H9 (cell line): ENCODE data around the gene KIF16B. TPM values are rescaled to one million over a fixed set of nuclear protein-coding genes. Genes with fewer than 3 reads are reported as not detected.

ENCODE experiments used
- DNase-seq: peaks from one replicate; pipeline ENCODE4 v3.0.0-alpha.2; 2017
- H2AFZ ChIP-seq: one replicate; pipeline ENCODE4 v1.6.1; 2013; ENCODE audit warnings: mild to moderate bottlenecking, low read length, control low read depth, moderate library complexity
- H2AK5ac ChIP-seq: 2 replicates; pipeline ENCODE4 v1.6.1; 2013; ENCODE audit warnings: low read length, control low read depth, mixed read lengths; ENCODE audit not compliant: insufficient read length
- H2BK120ac ChIP-seq: one replicate; pipeline ENCODE4 v1.6.1; 2013; ENCODE audit warnings: low read depth, mild to moderate bottlenecking, low read length, control low read depth, inconsistent platforms; ENCODE audit not compliant: poor library complexity, severe bottlenecking
- H2BK12ac ChIP-seq: 2 replicates; pipeline ENCODE4 v1.6.1; 2013; ENCODE audit warnings: low read length, control low read depth, mixed read lengths, low read depth; ENCODE audit not compliant: insufficient read length
- H2BK15ac ChIP-seq: 2 replicates; pipeline ENCODE4 v1.6.1; 2013; ENCODE audit warnings: low read depth, low read length, control low read depth
- H2BK20ac ChIP-seq: one replicate; pipeline ENCODE4 v1.6.1; 2013; ENCODE audit warnings: low read depth, mild to moderate bottlenecking, low read length, control low read depth, inconsistent platforms; ENCODE audit not compliant: poor library complexity, severe bottlenecking
- H2BK5ac ChIP-seq: 2 replicates; pipeline ENCODE4 v1.6.1; 2013; ENCODE audit warnings: low read length, control low read depth, mixed read lengths; ENCODE audit not compliant: insufficient read length
- H3K14ac ChIP-seq: 2 replicates; pipeline ENCODE4 v1.6.1; 2013; ENCODE audit warnings: low read length, control low read depth; ENCODE audit not compliant: insufficient read depth
- H3K18ac ChIP-seq: 2 replicates; pipeline ENCODE4 v1.6.1; 2013; ENCODE audit warnings: low read depth, mild to moderate bottlenecking, mixed read lengths, low read length, control low read depth; ENCODE audit not compliant: insufficient read length
- H3K23ac ChIP-seq: 2 replicates; pipeline ENCODE4 v1.6.1; 2013; ENCODE audit warnings: low read length, control low read depth, mixed read lengths, low read depth; ENCODE audit not compliant: insufficient read length
- H3K23me2 ChIP-seq: 2 replicates; pipeline ENCODE4 v1.6.1; 2013; ENCODE audit warnings: low read depth, mild to moderate bottlenecking, mixed read lengths, low read length, control low read depth; ENCODE audit not compliant: insufficient read length, poor library complexity, severe bottlenecking
- H3K27ac ChIP-seq: 2 replicates; pipeline ENCODE4 v1.5.1; 2013; ENCODE audit warnings: low read length, control low read depth, mixed read lengths, low read depth; ENCODE audit not compliant: insufficient read length
- H3K27me3 ChIP-seq: 2 replicates; pipeline ENCODE4 v1.6.1; 2013; ENCODE audit warnings: low read length, control low read depth, inconsistent platforms; ENCODE audit not compliant: insufficient read depth
- H3K4ac ChIP-seq: 2 replicates; pipeline ENCODE4 v1.6.1; 2013; ENCODE audit warnings: low read depth, mild to moderate bottlenecking, control low read depth, inconsistent platforms, low read length, moderate library complexity
- H3K4me1 ChIP-seq: 2 replicates; pipeline ENCODE4 v1.6.1; 2013; ENCODE audit warnings: low read length, control low read depth, inconsistent platforms; ENCODE audit not compliant: insufficient read depth
- H3K4me2 ChIP-seq: 2 replicates; pipeline ENCODE4 v1.6.1; 2013; ENCODE audit warnings: low read length, control low read depth, mixed read lengths; ENCODE audit not compliant: insufficient read length, insufficient read depth
- H3K56ac ChIP-seq: 2 replicates; pipeline ENCODE4 v1.6.1; 2013; ENCODE audit warnings: low read depth, mild to moderate bottlenecking, mixed read lengths, low read length, control low read depth; ENCODE audit not compliant: insufficient read length
- H3K79me1 ChIP-seq: 2 replicates; pipeline ENCODE4 v1.6.1; 2013; ENCODE audit warnings: low read depth, mild to moderate bottlenecking, moderate library complexity, low read length, control low read depth, inconsistent platforms; ENCODE audit not compliant: insufficient read depth, poor library complexity, severe bottlenecking
- H3K79me2 ChIP-seq: 2 replicates; pipeline ENCODE4 v1.6.1; 2013; ENCODE audit warnings: low read length, control low read depth, inconsistent platforms; ENCODE audit not compliant: insufficient read depth
- H3K9ac ChIP-seq: 2 replicates; pipeline ENCODE4 v1.6.1; 2013; ENCODE audit warnings: low read length, control low read depth, mixed read lengths; ENCODE audit not compliant: insufficient read length; ENCODE audit errors: extremely low read depth
- H3K9me3 ChIP-seq: one replicate; pipeline ENCODE4 v1.6.1; 2013; ENCODE audit warnings: low read depth, low read length, inconsistent platforms; ENCODE audit not compliant: control insufficient read depth
- H3T11ph ChIP-seq: one replicate; pipeline ENCODE4 v1.6.1; 2013; ENCODE audit warnings: mild to moderate bottlenecking, low read length, control low read depth, inconsistent platforms
- H4K20me1 ChIP-seq: one replicate; pipeline ENCODE4 v1.6.1; 2013; ENCODE audit not compliant: control insufficient read depth, insufficient read length, insufficient read depth
- H4K5ac ChIP-seq: 2 replicates; pipeline ENCODE4 v1.6.1; 2013; ENCODE audit warnings: low read depth, mild to moderate bottlenecking, mixed read lengths, low read length, control low read depth; ENCODE audit not compliant: insufficient read length
- H4K8ac ChIP-seq: replicated peaks from 2 replicates; pipeline ENCODE4 v1.6.1; 2013; ENCODE audit warnings: low read length, control low read depth, mixed read lengths, low read depth; ENCODE audit not compliant: insufficient read length
- H4K91ac ChIP-seq: 2 replicates; pipeline ENCODE4 v1.6.1; 2013; ENCODE audit warnings: low read depth, mild to moderate bottlenecking, moderate library complexity, mixed read lengths, low read length, control low read depth; ENCODE audit not compliant: insufficient read length
- H3K27ac Mint-ChIP-seq, 3 experiments: 2 replicates in 2 of 3; 3 replicates in 1 of 3; pipeline ENCODE4 v1.8.0; 2020 to 2021; ENCODE audit warnings: mixed read lengths in 3 of 3, mild to moderate bottlenecking in 1 of 3, moderate library complexity in 1 of 3
- H3K27me3 Mint-ChIP-seq: 2 replicates; pipeline ENCODE4 v1.8.0; 2021; ENCODE audit warnings: low read depth, mild to moderate bottlenecking, moderate library complexity, mixed read lengths
- H3K36me3 Mint-ChIP-seq, 3 experiments: 2 replicates in 2 of 3; 3 replicates in 1 of 3; pipeline ENCODE4 v1.8.0; 2020 to 2021; ENCODE audit warnings: low read depth in 3 of 3, mixed read lengths in 3 of 3; ENCODE audit not compliant: insufficient read depth in 1 of 3
- H3K4me1 Mint-ChIP-seq, 2 experiments: 2 replicates each; pipeline ENCODE4 v1.8.0; 2020; ENCODE audit warnings: mixed read lengths in 2 of 2
- H3K4me3 Mint-ChIP-seq, 2 experiments: 2 replicates in 1 of 2; 3 replicates in 1 of 2; pipeline ENCODE4 v1.8.0; 2020 to 2021; ENCODE audit warnings: mild to moderate bottlenecking in 2 of 2, mixed read lengths in 2 of 2, moderate library complexity in 1 of 2
- H3K9me3 Mint-ChIP-seq, 2 experiments: 2 replicates in 1 of 2; 3 replicates in 1 of 2; pipeline ENCODE4 v1.8.0; 2020; ENCODE audit warnings: mild to moderate bottlenecking in 2 of 2, mixed read lengths in 2 of 2, moderate library complexity in 1 of 2
- WGBS: extraction: QIAGEN DNeasy Blood & Tissue Kit; methylation state at CpG from one replicate; pipeline ENCODE4 v1.1.7; 2013; ENCODE audit warnings: missing lambda C conversion rate, low lambda C conversion rate, mixed read lengths; ENCODE audit not compliant: insufficient read length; ENCODE audit errors: extremely low coverage; 5-methylcytosine and 5-hydroxymethylcytosine counted together
- total RNA-seq: library from RNA; stranded (reverse); gene quantifications from 2 replicates; pipeline ENCODE4 v1.2.1, GENCODE V29; 2021
- TF ChIP-seq, protein P1 (sequence below): fragments of 200-600 bp; sonication (generic); conservative IDR thresholded peaks from 3 replicates; pipeline ENCODE4 v1.8.0; 2021; ENCODE audit warnings: antibody characterized with exemption, mild to moderate bottlenecking

The KIF16B gene
- total RNA-seq, 1 experiment from 2014 or later = 7.4 TPM

DNA sequence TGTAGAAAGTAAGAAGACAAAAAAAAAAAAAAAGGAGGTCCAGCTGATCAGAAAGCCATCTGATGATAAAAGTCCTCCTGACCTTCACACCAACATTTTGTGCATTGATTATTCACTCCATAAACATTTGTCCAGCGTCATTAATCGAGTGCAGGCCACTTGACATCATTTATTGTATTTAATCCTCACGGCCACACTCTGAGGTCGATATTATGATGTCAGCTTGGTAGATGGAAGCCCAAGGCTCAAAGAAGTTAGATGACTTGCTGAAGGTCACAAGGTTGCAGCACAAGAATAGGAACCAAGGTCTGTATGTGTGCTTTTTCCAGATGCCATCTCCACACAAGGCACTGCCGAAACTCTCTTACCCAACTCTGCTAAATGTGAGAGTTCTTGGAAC lies 328.4 kb downstream of the KIF16B start:
- H3K18ac ChIP-seq = no peak overlapping the region
- no peak overlapping the region for H2BK20ac ChIP-seq
- H3K27ac ChIP-seq = no peak overlapping the region
- Mint-ChIP-seq H3K36me3 (peaks cover 0 to 3% (median 1%) of the 10 kb centered on the region in 3 experiments; a peak in 1 of 7 replicates), H3K27me3 (peaks cover 2% of the 10 kb centered on the region; the same call in 1 of the 2 replicates), H3K9me3 (peaks cover 2 to 6% of the 10 kb centered on the region in 2 experiments; a peak in 3 of 5 replicates), H3K4me3 (no peak overlapping the region), H3K27ac (no peak overlapping the region), H3K4me1 (no peaks in the 10 kb centered on the region)
- no peak overlapping the region for H3K9ac ChIP-seq
- H2BK120ac ChIP-seq = no peak overlapping the region
- TF ChIP-seq, protein P1, sequence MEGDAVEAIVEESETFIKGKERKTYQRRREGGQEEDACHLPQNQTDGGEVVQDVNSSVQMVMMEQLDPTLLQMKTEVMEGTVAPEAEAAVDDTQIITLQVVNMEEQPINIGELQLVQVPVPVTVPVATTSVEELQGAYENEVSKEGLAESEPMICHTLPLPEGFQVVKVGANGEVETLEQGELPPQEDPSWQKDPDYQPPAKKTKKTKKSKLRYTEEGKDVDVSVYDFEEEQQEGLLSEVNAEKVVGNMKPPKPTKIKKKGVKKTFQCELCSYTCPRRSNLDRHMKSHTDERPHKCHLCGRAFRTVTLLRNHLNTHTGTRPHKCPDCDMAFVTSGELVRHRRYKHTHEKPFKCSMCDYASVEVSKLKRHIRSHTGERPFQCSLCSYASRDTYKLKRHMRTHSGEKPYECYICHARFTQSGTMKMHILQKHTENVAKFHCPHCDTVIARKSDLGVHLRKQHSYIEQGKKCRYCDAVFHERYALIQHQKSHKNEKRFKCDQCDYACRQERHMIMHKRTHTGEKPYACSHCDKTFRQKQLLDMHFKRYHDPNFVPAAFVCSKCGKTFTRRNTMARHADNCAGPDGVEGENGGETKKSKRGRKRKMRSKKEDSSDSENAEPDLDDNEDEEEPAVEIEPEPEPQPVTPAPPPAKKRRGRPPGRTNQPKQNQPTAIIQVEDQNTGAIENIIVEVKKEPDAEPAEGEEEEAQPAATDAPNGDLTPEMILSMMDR = no peak
- no peak overlapping the region for H3T11ph ChIP-seq
- H3K23me2 ChIP-seq = no peaks in the 10 kb centered on the region
- DNase-seq = no peak
- H3K9me3 ChIP-seq = no peaks in the 10 kb centered on the region
- no peak overlapping the region for H3K56ac ChIP-seq
- no peaks in the 10 kb centered on the region for H4K20me1 ChIP-seq
- H3K79me1 ChIP-seq = no peaks in the 10 kb centered on the region
- H4K8ac ChIP-seq = no peak overlapping the region
- H2BK12ac ChIP-seq = no peak overlapping the region
- no peaks in the 10 kb centered on the region for H3K79me2 ChIP-seq
- no peaks in the 10 kb centered on the region for H3K27me3 ChIP-seq
- H3K4ac ChIP-seq = no peak overlapping the region
- no peak overlapping the region for H2AK5ac ChIP-seq
- no peak overlapping the region for H2AFZ ChIP-seq
- H2BK5ac ChIP-seq = no peak overlapping the region
- H2BK15ac ChIP-seq = no peak overlapping the region
- H3K14ac ChIP-seq = no peak overlapping the region
- H4K91ac ChIP-seq = no peak overlapping the region
- no peak overlapping the region for H3K23ac ChIP-seq
- H3K4me1 ChIP-seq = no peaks in the 10 kb centered on the region
- WGBS = no CpG with 5 or more reads among the region's 5 CpGs
- no peak overlapping the region for H3K4me2 ChIP-seq
- H4K5ac ChIP-seq = no peak overlapping the region
